ENCODE measurements around the gene TP53BP1.

GRCh38 chr15:43420876-43421275 lies 72.1 kb downstream of the TP53BP1 start:
- TF ChIP-seq RAD21 (conservative IDR thresholded peaks at IDR 0.05), result no peak
- TF ChIP-seq CTCF (IDR thresholded peaks at IDR 0.05; ENCODE audit: poor library complexity, severe bottlenecking), result no peak
- TF ChIP-seq TAF1 (IDR thresholded peaks at IDR 0.05; ENCODE audit: low read depth), result no peak
- no peak for TF ChIP-seq EP300 (conservative IDR thresholded peaks at IDR 0.05; ENCODE audit: poor library complexity, severe bottlenecking)
- TF ChIP-seq EZH2 (IDR thresholded peaks at IDR 0.05; ENCODE audit: borderline replicate concordance, insufficient read depth, low read length, poor library complexity, severe bottlenecking), result no peak
- no peak for TF ChIP-seq POLR2AphosphoS5 (IDR thresholded peaks at IDR 0.05)
- TF ChIP-seq MXI1 (conservative IDR thresholded peaks at IDR 0.05; ENCODE audit: poor library complexity, severe bottlenecking), result no peak
- no peak for TF ChIP-seq SMC3 (conservative IDR thresholded peaks at IDR 0.05; ENCODE audit: poor library complexity)

Measured in neural cell (in vitro differentiated cells).